NCI-H146 treated with DMSO at 0.1 percent for 48 hours (cell line): ENCODE results near the gene FAM78B.

Experiments
- DNase-seq: peaks from one replicate; lab custom pipeline; 2025; ENCODE audit not compliant: unreplicated experiment; lab: John Stamatoyannopoulos, UW

The FAM78B gene

GRCh38 chr1:166164995-166165660, 1.7 kb downstream of the FAM78B start:
- DNase-seq, result no peak

- DNase-seq, result no peak
Measured at GRCh38 chr1:166164646-166164994, 2.2 kb downstream of the FAM78B start.

- DNase-seq, result no peak
Measured at GRCh38 chr1:166159656-166160055, 7.1 kb downstream of the FAM78B start.

GRCh38 chr1:166156674-166157073, 10.1 kb downstream of the FAM78B start:
- no peak for DNase-seq

GRCh38 chr1:166155108-166155507, 11.7 kb downstream of the FAM78B start:
- no peak for DNase-seq

GRCh38 chr1:166153525-166154314, 13.1 kb downstream of the FAM78B start:
- DNase-seq, result no peak

- no peak for DNase-seq
Measured at GRCh38 chr1:166152978-166153377, 13.8 kb downstream of the FAM78B start.

- DNase-seq, result no peak
Measured at GRCh38 chr1:166151804-166152203, 15.0 kb downstream of the FAM78B start.

- DNase-seq, result no peak
Measured at GRCh38 chr1:166145499-166145898, 21.3 kb downstream of the FAM78B start.

GRCh38 chr1:166141969-166142368, 24.8 kb downstream of the FAM78B start:
- no peak for DNase-seq

GRCh38 chr1:166140251-166140650, 26.6 kb downstream of the FAM78B start:
- DNase-seq, result no peak

GRCh38 chr1:166139735-166140134, 27.1 kb downstream of the FAM78B start:
- DNase-seq, result no peak

- no peak for DNase-seq
Measured at GRCh38 chr1:166136699-166137401, 30.0 kb downstream of the FAM78B start.

GRCh38 chr1:166136222-166136621, 30.6 kb downstream of the FAM78B start:
- no peak for DNase-seq

GRCh38 chr1:166133857-166134256, 32.9 kb downstream of the FAM78B start:
- no peak for DNase-seq

- no peak for DNase-seq
Measured at GRCh38 chr1:166133276-166133841, 33.4 kb downstream of the FAM78B start.

GRCh38 chr1:166132496-166132895, 34.3 kb downstream of the FAM78B start:
- no peak for DNase-seq

- DNase-seq, result no peak
Measured at GRCh38 chr1:166129006-166129405, 37.8 kb downstream of the FAM78B start.

- no peak for DNase-seq
Measured at GRCh38 chr1:166128195-166128594, 38.6 kb downstream of the FAM78B start.

GRCh38 chr1:166127003-166127402, 39.8 kb downstream of the FAM78B start:
- no peak for DNase-seq

GRCh38 chr1:166122873-166123466, 43.8 kb downstream of the FAM78B start:
- no peak for DNase-seq
